Adrenal gland (tissue), 5 donors: ENCODE results near the gene PAQR7.

Experiments used
- CTCF ChIP-seq, 6 experiments: fragments of 450-650 bp in 4 of 6; fragments of 200-600 bp in 2 of 6; sonication (generic) in 1 of 6; IDR thresholded peaks; 1 replicate in 5 of 6; 2 replicates in 1 of 6; pipeline versions ENCODE4 v1.5.1 to v1.8.0; 2016 to 2021; ENCODE audit warnings: antibody characterized with exemption in 6 of 6, mild to moderate bottlenecking in 2 of 6, moderate library complexity in 1 of 6
- POLR2A ChIP-seq, 2 donors: fragments of 450-650 bp; IDR thresholded peaks; one replicate each; pipeline ENCODE4 v1.6.1; 2017; ENCODE audit warnings: antibody characterized with exemption in 2 of 2, mild to moderate bottlenecking in 2 of 2, moderate library complexity in 1 of 2
- donor health status: DM: no; HTN: no; CAD: no.

GRCh38 chr1:25885602-25886001 lies 10.1 kb upstream of the PAQR7 start:
- TF ChIP-seq CTCF (IDR thresholded peaks at IDR 0.05) (no peak), POLR2A (IDR thresholded peaks at IDR 0.05) (no peak)
